Stomach (tissue), 4 donors: ENCODE data around the gene ARHGEF39.

ENCODE experiments used
- EP300 ChIP-seq: sonication (generic); formaldehyde crosslinking; IDR thresholded peaks from one replicate; pipeline ENCODE4 v1.6.1; 2017; ENCODE audit warnings: antibody characterized with exemption
- POLR2A ChIP-seq, 4 donors: fragments of 450-650 bp; IDR thresholded peaks; one replicate each; pipeline ENCODE4 v1.6.1; 2016; ENCODE audit warnings: antibody characterized with exemption in 4 of 4, control low read depth in 2 of 4, mild to moderate bottlenecking in 1 of 4, moderate library complexity in 1 of 4
- POLR2AphosphoS5 ChIP-seq, 3 donors: sonication (generic); formaldehyde crosslinking; IDR thresholded peaks; one replicate each; pipeline ENCODE4 v1.6.1; 2016; ENCODE audit warnings: antibody characterized with exemption in 3 of 3
- TF ChIP-seq, protein P1 (sequence below), 7 experiments: fragments of 450-650 bp in 4 of 7; fragments of 200-600 bp in 3 of 7; sonication (generic) in 3 of 7; IDR thresholded peaks; one replicate each; pipeline ENCODE4 v1.5.1; 2016 to 2019; ENCODE audit warnings: antibody characterized with exemption in 7 of 7, control low read depth in 2 of 7, mild to moderate bottlenecking in 1 of 7

DNA sequence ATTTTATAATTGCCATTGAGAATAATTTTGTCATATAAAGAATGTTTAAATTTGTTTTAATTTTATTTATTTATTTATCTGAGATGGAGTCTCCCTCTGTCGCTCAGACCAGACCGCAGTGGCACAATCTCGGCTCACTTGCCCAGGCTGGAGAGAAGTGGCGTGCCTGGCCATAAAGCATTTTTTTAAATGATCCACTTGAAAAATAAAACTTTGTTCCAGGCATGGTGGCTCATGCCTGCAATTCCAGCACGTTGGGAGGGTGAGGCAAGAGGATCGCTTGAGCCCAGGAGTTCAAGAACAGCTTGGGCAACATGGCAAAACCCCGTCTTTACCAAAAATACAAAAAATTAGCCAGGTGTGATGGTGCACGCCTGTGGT, 12.2 kb downstream of the ARHGEF39 start:
- TF ChIP-seq, protein P1, sequence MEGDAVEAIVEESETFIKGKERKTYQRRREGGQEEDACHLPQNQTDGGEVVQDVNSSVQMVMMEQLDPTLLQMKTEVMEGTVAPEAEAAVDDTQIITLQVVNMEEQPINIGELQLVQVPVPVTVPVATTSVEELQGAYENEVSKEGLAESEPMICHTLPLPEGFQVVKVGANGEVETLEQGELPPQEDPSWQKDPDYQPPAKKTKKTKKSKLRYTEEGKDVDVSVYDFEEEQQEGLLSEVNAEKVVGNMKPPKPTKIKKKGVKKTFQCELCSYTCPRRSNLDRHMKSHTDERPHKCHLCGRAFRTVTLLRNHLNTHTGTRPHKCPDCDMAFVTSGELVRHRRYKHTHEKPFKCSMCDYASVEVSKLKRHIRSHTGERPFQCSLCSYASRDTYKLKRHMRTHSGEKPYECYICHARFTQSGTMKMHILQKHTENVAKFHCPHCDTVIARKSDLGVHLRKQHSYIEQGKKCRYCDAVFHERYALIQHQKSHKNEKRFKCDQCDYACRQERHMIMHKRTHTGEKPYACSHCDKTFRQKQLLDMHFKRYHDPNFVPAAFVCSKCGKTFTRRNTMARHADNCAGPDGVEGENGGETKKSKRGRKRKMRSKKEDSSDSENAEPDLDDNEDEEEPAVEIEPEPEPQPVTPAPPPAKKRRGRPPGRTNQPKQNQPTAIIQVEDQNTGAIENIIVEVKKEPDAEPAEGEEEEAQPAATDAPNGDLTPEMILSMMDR (IDR thresholded peaks at IDR 0.05), result no peak
- TF ChIP-seq POLR2AphosphoS5 (IDR thresholded peaks at IDR 0.05) (no peak), EP300 (no peak), POLR2A (IDR thresholded peaks at IDR 0.05) (no peak)
